ENCODE data around the gene HBP1.

GRCh38 chr7:107151538-107151937, 17.3 kb upstream of the HBP1 start:
- TF ChIP-seq CTCF (IDR thresholded peaks at IDR 0.05) (no peak), POLR2A (IDR thresholded peaks at IDR 0.05) (no peak)

Data from thyroid gland (tissue), 4 donors.